Ascending aorta (tissue), 2 donors: ENCODE measurements around the gene AIFM2. TPM values are rescaled to one million over a fixed set of nuclear protein-coding genes. Genes with fewer than 3 reads are reported as not detected.

Experiments used
- DNase-seq, 2 donors: peaks; one replicate each; pipeline ENCODE4 v3.0.0-alpha.2; 2019; ENCODE audit warnings: low spot score in 2 of 2
- H3K27ac ChIP-seq, 2 donors: fragments of 200-600 bp; sonication (generic); one replicate each; pipeline ENCODE4 v1.5.1; 2016 to 2017; ENCODE audit warnings: mild to moderate bottlenecking in 1 of 2
- H3K27me3 ChIP-seq: fragments of 200-600 bp; sonication (generic); one replicate; pipeline ENCODE4 v1.5.1; 2017
- H3K36me3 ChIP-seq, 2 donors: fragments of 200-600 bp; sonication (generic); one replicate each; pipeline ENCODE4 v1.5.1; 2016
- H3K4me1 ChIP-seq, 2 donors: fragments of 200-600 bp; sonication (generic); one replicate each; pipeline ENCODE4 v1.5.1; 2016 to 2017; ENCODE audit warnings: mild to moderate bottlenecking in 1 of 2
- H3K4me3 ChIP-seq, 2 donors: fragments of 200-600 bp; sonication (generic); one replicate each; pipeline ENCODE4 v1.5.1; 2016 to 2017; ENCODE audit warnings: mild to moderate bottlenecking in 1 of 2
- H3K9me3 ChIP-seq, 2 donors: fragments of 200-600 bp; sonication (generic); one replicate each; pipeline ENCODE4 v1.5.1; 2016
- CTCF ChIP-seq, 3 experiments: fragments of 200-600 bp in 2 of 3; fragments of 450-650 bp in 1 of 3; sonication (generic) in 2 of 3; IDR thresholded peaks; one replicate each; pipeline ENCODE4 v1.5.1; 2016 to 2019; ENCODE audit warnings: antibody characterized with exemption in 3 of 3, mild to moderate bottlenecking in 1 of 3, moderate library complexity in 1 of 3
- intact Hi-C: fragments of 100-400 bp; cut with DNase I; formaldehyde crosslinking; loops from one replicate; pipeline ENCODE4 v1.15.1; 2023
- total RNA-seq: library from RNA; depleted of rRNA; stranded (reverse); fragments of >200 nt; gene quantifications from one replicate; pipeline ENCODE4 v1.1.0, GENCODE V29; 2016

The AIFM2 gene
- total RNA-seq, 1 donor from 2014 or later: 2.9 TPM

DNA sequence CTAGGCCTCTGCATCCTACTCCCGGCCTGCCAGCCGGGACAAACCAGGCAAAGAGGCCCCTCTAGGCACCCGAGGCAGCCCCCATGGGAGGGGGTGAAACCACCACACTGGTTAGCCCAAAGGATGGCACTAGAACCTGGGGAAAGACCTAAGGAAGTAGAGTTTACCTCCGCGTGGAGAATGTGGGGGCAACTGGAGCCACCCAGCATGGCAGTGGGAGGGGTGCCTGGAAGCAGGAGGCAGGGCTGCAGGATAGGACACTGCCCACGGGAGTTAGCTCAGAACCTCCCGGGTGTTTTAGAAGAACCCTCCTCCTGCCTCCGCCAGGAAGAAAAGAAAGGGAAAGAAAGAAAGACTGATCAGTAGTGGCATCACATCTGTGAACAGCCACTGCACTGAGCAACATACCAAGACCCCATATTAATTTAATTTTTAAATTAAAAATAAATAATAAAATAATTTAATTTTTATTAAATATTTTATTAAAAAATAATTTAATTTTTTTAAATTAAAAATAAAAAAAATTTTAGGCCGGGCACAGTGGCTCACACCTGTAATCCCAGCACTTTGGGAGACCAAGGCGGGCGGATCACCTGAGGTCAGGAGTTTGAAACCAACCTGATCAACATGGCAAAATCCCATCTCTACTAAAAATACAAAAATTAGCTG is 11.2 kb downstream of the AIFM2 start:
- no peaks in the 10 kb centered on the region for H3K4me1 ChIP-seq
- no peak for DNase-seq
- no peaks in the 10 kb centered on the region for H3K9me3 ChIP-seq
- no peak overlapping the region for H3K4me3 ChIP-seq
- intact Hi-C loops: no loop called here
- H3K27me3 ChIP-seq: no peaks in the 10 kb centered on the region
- no peak for TF ChIP-seq CTCF (IDR thresholded peaks at IDR 0.05)
- no peak overlapping the region for H3K27ac ChIP-seq
- H3K36me3 ChIP-seq: peaks cover 13 to 64% of the 10 kb centered on the region in 2 donors

GRCh38 chr10:70120417-70120816 is 12.2 kb downstream of the AIFM2 start:
- intact Hi-C loops: no loop called here
- no peak for DNase-seq
- Histone ChIP-seq H3K9me3 (no peaks in the 10 kb centered on the region), H3K27ac (no peak overlapping the region), H3K4me3 (no peak overlapping the region), H3K27me3 (no peaks in the 10 kb centered on the region), H3K4me1 (no peaks in the 10 kb centered on the region), H3K36me3 (peaks cover 13 to 66% of the 10 kb centered on the region in 2 donors)
- TF ChIP-seq CTCF (IDR thresholded peaks at IDR 0.05): no peak

DNA sequence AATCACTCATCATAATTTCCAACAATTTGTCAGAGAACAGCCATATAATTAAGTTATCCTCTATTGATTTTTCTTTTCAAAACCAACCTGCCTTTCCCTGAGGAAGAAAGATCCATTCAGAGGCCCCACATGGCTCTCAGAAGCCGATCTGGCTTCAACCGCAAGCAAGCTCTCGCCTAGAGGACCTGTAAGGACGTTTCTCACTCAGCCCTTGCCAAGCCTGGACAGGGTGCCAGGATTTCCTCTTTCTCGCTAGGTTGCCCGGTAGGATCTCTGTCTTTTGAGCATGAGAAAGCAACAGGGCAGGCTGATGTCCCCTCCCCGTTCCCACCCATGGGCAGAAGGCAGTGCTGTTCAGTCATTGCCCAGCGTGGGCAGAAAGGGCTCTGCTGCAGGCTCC is 13.0 kb downstream of the AIFM2 start:
- H3K27me3 ChIP-seq: no peaks in the 10 kb centered on the region
- intact Hi-C loops: no loop called here
- peaks cover 17 to 74% of the 10 kb centered on the region in 2 donors for H3K36me3 ChIP-seq

DNA sequence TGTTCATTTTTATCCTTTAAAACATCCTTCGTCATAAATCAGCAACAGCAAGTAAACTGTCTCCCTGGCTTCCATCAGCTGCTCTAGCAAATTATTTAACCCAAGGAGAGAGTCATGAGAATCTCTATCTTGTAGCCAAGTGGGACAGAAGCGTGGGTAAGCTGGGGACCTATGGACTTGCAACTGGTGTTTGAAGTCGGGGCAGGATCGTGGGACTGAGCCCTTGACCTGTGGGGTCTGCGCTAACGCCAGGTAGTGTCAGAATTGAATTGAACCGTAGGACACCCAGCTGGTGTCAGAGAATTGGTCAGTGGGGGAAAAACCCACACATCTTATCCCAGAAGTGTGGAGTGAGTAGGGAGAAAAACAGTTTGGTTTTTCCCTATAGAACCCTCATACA is 13.4 kb downstream of the AIFM2 start:
- no peak for DNase-seq
- Histone ChIP-seq H3K27ac (no peak overlapping the region), H3K27me3 (no peaks in the 10 kb centered on the region), H3K4me1 (no peaks in the 10 kb centered on the region), H3K36me3 (peaks cover 22 to 78% of the 10 kb centered on the region in 2 donors), H3K4me3 (no peak overlapping the region), H3K9me3 (no peaks in the 10 kb centered on the region)
- no peak for TF ChIP-seq CTCF (IDR thresholded peaks at IDR 0.05)
- intact Hi-C loops: no loop called here

More for the DNA sequence above, 13.0 kb downstream of the AIFM2 start:
- H3K9me3 ChIP-seq: no peaks in the 10 kb centered on the region
- no peak overlapping the region for H3K27ac ChIP-seq
- no peak for TF ChIP-seq CTCF (IDR thresholded peaks at IDR 0.05)
- H3K4me1 ChIP-seq: no peaks in the 10 kb centered on the region
- H3K4me3 ChIP-seq: no peak overlapping the region
- DNase-seq: no peak

DNA sequence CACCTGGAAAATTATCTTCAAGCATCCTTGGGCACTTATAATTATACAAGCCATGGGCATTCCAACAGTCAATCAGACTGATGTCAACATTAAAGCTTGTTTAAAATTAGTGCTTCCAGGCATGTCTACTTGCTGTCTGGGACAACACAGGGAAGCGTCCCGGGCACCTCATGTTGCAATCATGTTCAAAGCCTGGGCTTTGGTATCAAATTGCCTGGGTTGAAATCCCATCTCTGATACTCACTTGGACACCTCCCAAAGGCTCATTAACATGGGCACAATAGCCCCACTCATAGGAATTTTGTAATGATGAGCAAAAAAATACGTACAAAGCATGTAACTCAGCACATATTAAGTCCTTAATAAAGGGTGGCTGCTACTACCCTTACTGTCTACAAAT is 14.4 kb downstream of the AIFM2 start:
- Histone ChIP-seq H3K27ac (no peak overlapping the region), H3K27me3 (no peaks in the 10 kb centered on the region), H3K4me3 (no peak overlapping the region), H3K9me3 (no peaks in the 10 kb centered on the region), H3K4me1 (no peaks in the 10 kb centered on the region), H3K36me3 (peaks cover 32 to 82% of the 10 kb centered on the region in 2 donors)
- DNase-seq: no peak
- TF ChIP-seq CTCF (IDR thresholded peaks at IDR 0.05): no peak
- intact Hi-C loops: no loop called here

DNA sequence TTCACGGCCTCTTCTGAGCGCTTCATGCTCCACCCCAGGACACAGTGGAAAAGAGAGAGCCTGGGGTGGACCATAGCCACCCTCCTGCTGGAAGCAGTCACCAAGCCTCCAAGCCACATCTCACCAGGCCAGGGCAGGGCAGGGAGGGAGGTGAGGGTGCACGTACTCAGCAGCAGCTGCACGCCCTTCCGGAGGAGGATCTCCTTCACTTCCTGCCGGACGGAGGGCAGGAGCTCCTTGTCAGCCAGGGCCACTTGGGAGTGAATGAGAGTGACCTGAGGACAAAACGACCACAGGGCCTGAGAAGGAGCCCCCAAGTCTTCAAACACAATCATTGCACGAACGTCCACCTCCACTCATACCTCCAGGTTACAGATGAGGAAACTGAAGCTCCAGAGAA is 15.0 kb downstream of the AIFM2 start:
- intact Hi-C loops: no loop called here
- Histone ChIP-seq H3K36me3 (peaks cover 37 to 82% of the 10 kb centered on the region in 2 donors), H3K27me3 (no peaks in the 10 kb centered on the region), H3K9me3 (no peaks in the 10 kb centered on the region), H3K27ac (no peak overlapping the region), H3K4me1 (no peaks in the 10 kb centered on the region), H3K4me3 (no peak overlapping the region)
- no peak for DNase-seq
- TF ChIP-seq CTCF (IDR thresholded peaks at IDR 0.05): no peak
